Right lobe of liver (tissue), 6 donors: Measurements from ENCODE around the gene CLCN7. TPM values are rescaled to one million over a fixed set of nuclear protein-coding genes. Genes with fewer than 3 reads are reported as not detected.
"Not testable (repeated sequence)": the region's sequence is repeated elsewhere in the genome, so short reads cannot be mapped to it uniquely, and the experiment has no call there.

ENCODE experiments used
- ATAC-seq, 4 donors: fragments of 200-7000 bp; cut with Tn5 transposase; one replicate each; pipeline ENCODE4 v1.9.1; 2020; ENCODE audit warnings: mild to moderate bottlenecking in 4 of 4, moderate library complexity in 4 of 4
- DNase-seq, 3 donors: peaks; one replicate each; pipeline ENCODE4 v3.0.0-alpha.2; 2020
- H3K27ac ChIP-seq, 3 donors: fragments of 200-600 bp; one replicate each; pipeline ENCODE4 v1.8.0; 2022
- H3K27me3 ChIP-seq, 2 donors: fragments of 200-600 bp; one replicate each; pipeline ENCODE4 v1.8.0; 2022
- H3K36me3 ChIP-seq, 4 donors: fragments of 200-600 bp; sonication (generic) in 1 of 4; one replicate each; pipeline versions ENCODE4 v1.5.1 to v1.8.0; 2017 to 2022; ENCODE audit warnings: control low read depth in 1 of 4
- H3K4me1 ChIP-seq, 4 donors: fragments of 200-600 bp; sonication (generic) in 1 of 4; one replicate each; pipeline versions ENCODE4 v1.5.1 to v1.8.0; 2017 to 2022; ENCODE audit warnings: control low read depth in 1 of 4
- H3K4me3 ChIP-seq, 3 donors: fragments of 200-600 bp; one replicate each; pipeline ENCODE4 v1.8.0; 2022
- H3K9me3 ChIP-seq, 4 donors: fragments of 200-600 bp; sonication (generic) in 1 of 4; one replicate each; pipeline versions ENCODE4 v1.5.1 to v1.8.0; 2017 to 2022; ENCODE audit warnings: control low read depth in 1 of 4
- CTCF ChIP-seq, 4 donors: fragments of 200-600 bp in 3 of 4; fragments of 450-650 bp in 1 of 4; IDR thresholded peaks; one replicate each; pipeline versions ENCODE4 v1.5.1 to v1.8.0; 2016 to 2022; ENCODE audit warnings: antibody characterized with exemption in 4 of 4, mild to moderate bottlenecking in 2 of 4
- POLR2A ChIP-seq: fragments of 450-650 bp; IDR thresholded peaks from one replicate; pipeline ENCODE4 v1.6.1; 2017; ENCODE audit warnings: antibody characterized with exemption, mild to moderate bottlenecking
- WGBS: methylation state at CpG from one replicate; pipeline ENCODE4 v1.1.6; 2018; ENCODE audit warnings: low coverage, low lambda C conversion rate; ENCODE audit not compliant: insufficient coverage; ENCODE audit errors: missing lambda C conversion rate; 5-methylcytosine and 5-hydroxymethylcytosine counted together
- intact Hi-C, 2 donors: fragments of 100-400 bp; cut with DNase I; formaldehyde crosslinking; loops; one replicate each; pipeline versions ENCODE4 v1.11.2 to v1.14.1; 2022
- total RNA-seq, 6 experiments: library from RNA; depleted of rRNA in 2 of 6; stranded (reverse); fragments of >200 nt in 2 of 6; fragmentation: NEBNext Ultra II Directional in 3 of 6; extraction: Animal tissue kit (Norgen Biotek cat#: 25700) in 3 of 6; gene quantifications; one replicate each; pipeline versions ENCODE4 v1.1.0 to v1.2.4, GENCODE V29; 2016 to 2023
- donor health status: DM: no; HTN: yes; CAD: no.
- donor health status: DM: no; HTN: no; CAD: no.
- donor health status: DM: no; HTN: no; CAD: no.
- donor health status: DM: no; HTN: yes; CAD: no.
- donor health status: DM: no; HTN: yes; CAD: no.

Gene CLCN7
- total RNA-seq, 6 experiments from 2014 or later = 36.0 to 50.8 (median 40.8) TPM

GRCh38 chr16:1486551-1487390, 11.9 kb upstream of the CLCN7 start:
- no peak for DNase-seq
- TF ChIP-seq CTCF (IDR thresholded peaks at IDR 0.05) (no peak), POLR2A (no peak)

GRCh38 chr16:1485847-1486496, 11.1 kb upstream of the CLCN7 start:
- intact Hi-C loops = no loop called here
- DNase-seq = no peak

More at GRCh38 chr16:1486551-1487390, 11.9 kb upstream of the CLCN7 start:
- H3K9me3 ChIP-seq = no peaks in the 10 kb centered on the region
- no peaks in the 10 kb centered on the region for H3K36me3 ChIP-seq
- H3K4me3 ChIP-seq = no peak overlapping the region
- 77% methylated on average over 9 of the region's 33 CpGs for WGBS
- intact Hi-C loops = no loop called here
- no peak for ATAC-seq
- H3K27me3 ChIP-seq = no peaks in the 10 kb centered on the region
- no peaks in the 10 kb centered on the region for H3K4me1 ChIP-seq
- H3K27ac ChIP-seq = no peak overlapping the region

DNA sequence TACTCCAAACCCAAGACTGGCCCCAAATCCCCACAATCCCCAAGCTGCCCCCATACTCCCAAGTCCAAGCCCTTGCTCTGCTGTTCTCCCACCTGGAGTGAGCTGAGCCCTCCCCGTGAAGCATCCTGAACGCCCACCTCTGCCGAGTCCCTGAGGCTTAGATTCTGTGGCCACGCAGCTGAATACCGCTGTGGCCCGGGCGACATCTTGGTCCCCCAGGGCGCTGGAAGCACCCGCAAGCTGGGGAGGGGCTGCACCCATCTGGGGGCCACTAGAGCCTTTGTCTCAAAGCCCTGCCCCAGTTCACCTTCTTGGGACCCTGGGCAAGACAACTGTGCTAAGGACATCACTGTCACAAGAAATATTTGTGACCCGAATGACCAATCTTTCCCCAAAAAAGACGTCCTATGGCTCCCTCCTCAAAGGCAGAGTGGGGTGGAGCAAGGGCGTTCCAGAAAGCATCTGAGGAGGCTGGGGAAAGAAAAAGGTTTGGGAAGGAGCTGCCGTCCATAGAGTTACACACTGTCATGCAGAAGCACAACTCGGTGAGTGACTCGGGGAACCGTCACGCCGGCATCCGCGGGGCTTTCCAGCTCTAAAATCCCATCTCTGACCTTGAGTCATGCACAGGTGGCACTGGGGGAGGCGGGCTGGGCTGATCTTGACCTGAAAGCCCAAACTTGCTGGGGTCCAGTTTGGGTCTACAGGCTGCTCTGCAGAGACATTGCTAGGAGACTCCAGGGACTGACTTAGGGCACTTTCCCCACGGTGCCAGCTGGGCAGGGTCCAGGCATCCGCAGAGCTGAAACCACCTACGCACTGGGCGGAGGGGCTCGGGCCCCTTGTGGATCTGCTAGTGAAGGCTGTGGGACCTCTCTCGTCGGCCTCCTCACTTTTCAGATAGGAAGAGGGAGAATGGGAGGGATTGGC, 7.3 kb upstream of the CLCN7 start:
- WGBS = 57% methylated on average over 5 of the region's 28 CpGs
- TF ChIP-seq CTCF (IDR thresholded peaks at IDR 0.05) = no peak
- TF ChIP-seq POLR2A = no peak
- no peak overlapping the region for H3K4me3 ChIP-seq
- H3K36me3 ChIP-seq = no peaks in the 10 kb centered on the region
- no peaks in the 10 kb centered on the region for H3K27me3 ChIP-seq
- no peaks in the 10 kb centered on the region for H3K9me3 ChIP-seq
- intact Hi-C loops = no loop called here
- no peaks in the 10 kb centered on the region for H3K4me1 ChIP-seq
- no peak overlapping the region for H3K27ac ChIP-seq
- no peak for DNase-seq
- ATAC-seq = no peak

More at GRCh38 chr16:1485847-1486496, 11.1 kb upstream of the CLCN7 start:
- Histone ChIP-seq H3K4me1 (no peaks in the 10 kb centered on the region), H3K9me3 (no peaks in the 10 kb centered on the region), H3K4me3 (no peak overlapping the region), H3K27me3 (no peaks in the 10 kb centered on the region), H3K27ac (no peak overlapping the region), H3K36me3 (no peaks in the 10 kb centered on the region)
- WGBS = no CpG with 5 or more reads among the region's 40 CpGs
- TF ChIP-seq POLR2A (no peak), CTCF (IDR thresholded peaks at IDR 0.05) (no peak)
- peak in 1 of 4 donors; percentile 9 for ATAC-seq

- ATAC-seq, H3K9me3 ChIP-seq, H3K4me3 ChIP-seq, H3K36me3 ChIP-seq, DNase-seq, H3K27me3 ChIP-seq, intact Hi-C loops, H3K27ac ChIP-seq: not testable (repeated sequence)
- 92% methylated on average over 9 of the region's 9 CpGs for WGBS
- H3K4me1 ChIP-seq = peaks cover 0 to 10% (median 1%) of the 10 kb centered on the region in 4 donors
Observed at GRCh38 chr16:1478937-1479336, 4.1 kb upstream of the CLCN7 start.
